ENCODE data around the gene BICD1. TPM values are rescaled to one million over a fixed set of nuclear protein-coding genes. Genes with fewer than 3 reads are reported as not detected.
A peak's percentile ranks its signal among the peaks of the same experiment; 100 is the strongest.

Gene BICD1
- polyA plus RNA-seq, 1 of the 3 experiments (the other 2 are of a cell fraction): 12.1 TPM

DNA sequence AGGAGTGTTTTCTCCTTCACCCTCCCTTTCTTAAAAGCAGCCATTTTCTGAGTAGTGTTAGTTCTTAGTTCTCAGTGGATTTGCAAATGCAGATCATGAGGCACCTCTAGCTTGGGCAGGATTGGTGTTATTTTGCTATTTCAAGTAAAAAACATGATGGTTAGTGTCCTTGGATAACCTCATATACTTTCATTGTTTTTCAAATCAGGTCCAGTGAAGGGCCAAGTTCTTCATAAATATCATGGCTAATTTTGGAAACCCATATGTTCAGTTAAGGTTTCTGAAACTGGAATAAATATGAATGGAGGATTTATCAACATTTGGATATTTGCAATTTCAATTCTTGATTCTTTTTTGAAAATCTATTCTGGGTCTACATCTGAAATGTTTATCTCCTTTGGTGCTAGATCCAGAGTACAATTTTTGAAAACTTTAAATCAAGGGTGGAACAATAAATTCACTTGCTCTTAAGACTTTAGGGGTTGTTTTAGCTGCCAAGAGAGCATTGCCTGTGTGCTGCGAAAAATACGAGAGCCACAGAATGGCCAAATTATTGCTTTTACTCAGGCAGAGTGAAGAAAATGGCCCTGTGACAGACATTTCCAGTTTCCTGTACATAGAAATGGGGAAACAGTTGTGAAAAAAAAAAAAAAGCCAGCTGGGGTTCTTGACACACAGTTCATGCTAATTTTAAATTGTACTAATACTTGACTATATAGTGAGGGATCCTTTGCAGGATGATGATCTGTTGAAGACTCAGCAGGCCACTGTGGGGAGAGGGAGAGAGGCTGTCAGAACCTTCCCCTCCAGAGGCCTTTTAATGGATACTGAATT is 104.6 kb downstream of the BICD1 start:
- Histone ChIP-seq H3K27me3 (ENCODE audit: insufficient read depth) (no peaks in the 10 kb centered on the region), H3K9me2 (no peaks in the 10 kb centered on the region), H3K4me2 (no peak overlapping the region), H3K4me1 (ENCODE audit: control insufficient read depth in 1 of 2, insufficient read depth in 2 of 2, low read depth in 1 of 2, low read length in 1 of 2) (peaks cover 0 to 6% of the 10 kb centered on the region in 2 experiments; a peak in 2 of 4 replicates), H3F3A (replicated peaks; ENCODE audit: insufficient read depth) (peaks cover 3% of the 10 kb centered on the region), H2AFZ (ENCODE audit: low read depth) (no peak overlapping the region), H3K36me3 (replicated peaks in 1 of 2; ENCODE audit: control insufficient read depth in 1 of 2, insufficient read depth in 2 of 2, low read length in 1 of 2) (peaks cover 3% of the 10 kb centered on the region in 2 experiments), H3K27ac (ENCODE audit: low read depth in 2 of 2, low read length in 1 of 2) (peak overlapping the region in 1 of 2 experiments; percentile 31; a peak in 1 of 4 replicates), H3K4me3 (ENCODE audit: low read depth in 2 of 2, low read length in 1 of 2) (no peak overlapping the region), H3K9me3 (no peaks in the 10 kb centered on the region), H3K9ac (no peak overlapping the region), H3K79me2 (ENCODE audit: insufficient read depth) (0 out of 2 replicates have a peak, but pooled peaks cover 1% of the 10 kb centered on the region), H4K20me1 (ENCODE audit: insufficient read depth) (no peaks in the 10 kb centered on the region)
- ChIA-PET POLR2A (no interaction called here), CTCF (interaction anchor here (1.3 kb wide), 1 partner anchor 11 kb away, joined by 3 read pairs; no protein-coding TSS in a partner anchor)
- no peak for TF ChIP-seq EP300 (IDR thresholded peaks at IDR 0.05; ENCODE audit: borderline replicate concordance in 1 of 2, low read depth in 1 of 2, low read length in 1 of 2)
- no peak for TF ChIP-seq TEAD4 (IDR thresholded peaks at IDR 0.05; ENCODE audit: borderline replicate concordance, insufficient read depth)
- TF ChIP-seq, protein P1, sequence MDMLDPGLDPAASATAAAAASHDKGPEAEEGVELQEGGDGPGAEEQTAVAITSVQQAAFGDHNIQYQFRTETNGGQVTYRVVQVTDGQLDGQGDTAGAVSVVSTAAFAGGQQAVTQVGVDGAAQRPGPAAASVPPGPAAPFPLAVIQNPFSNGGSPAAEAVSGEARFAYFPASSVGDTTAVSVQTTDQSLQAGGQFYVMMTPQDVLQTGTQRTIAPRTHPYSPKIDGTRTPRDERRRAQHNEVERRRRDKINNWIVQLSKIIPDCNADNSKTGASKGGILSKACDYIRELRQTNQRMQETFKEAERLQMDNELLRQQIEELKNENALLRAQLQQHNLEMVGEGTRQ (IDR thresholded peaks at IDR 0.05; ENCODE audit: borderline replicate concordance, low read depth, low read length): no peak
- TF ChIP-seq, protein P2, sequence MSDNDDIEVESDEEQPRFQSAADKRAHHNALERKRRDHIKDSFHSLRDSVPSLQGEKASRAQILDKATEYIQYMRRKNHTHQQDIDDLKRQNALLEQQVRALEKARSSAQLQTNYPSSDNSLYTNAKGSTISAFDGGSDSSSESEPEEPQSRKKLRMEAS (IDR thresholded peaks at IDR 0.05; ENCODE audit: low read depth): no peak
- peak; percentile 6 for DNase-seq
- 95% methylated on average over 2 of the region's 2 CpGs for WGBS (ENCODE audit: low lambda C conversion rate)

DNA sequence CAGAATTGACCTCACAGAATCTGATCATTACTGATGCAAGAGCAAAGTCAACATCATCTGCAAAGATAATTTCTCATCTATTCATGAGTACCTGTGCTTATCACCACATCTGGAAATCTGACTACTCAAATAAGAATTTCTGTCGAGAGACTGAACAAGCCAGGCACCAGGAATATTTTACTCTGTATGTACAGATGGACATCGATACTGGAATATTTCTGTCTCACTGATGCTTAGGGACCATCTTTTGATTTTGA is 105.2 kb downstream of the BICD1 start:
- no peaks in the 10 kb centered on the region for H3K9me2 ChIP-seq
- WGBS (ENCODE audit: low lambda C conversion rate): 36% methylated on average over 2 of the region's 2 CpGs
- H3K9me3 ChIP-seq: no peaks in the 10 kb centered on the region
- no peak for DNase-seq
- H4K20me1 ChIP-seq (ENCODE audit: insufficient read depth): no peaks in the 10 kb centered on the region
- no peaks in the 10 kb centered on the region for H3K79me2 ChIP-seq (ENCODE audit: insufficient read depth)
- H3F3A ChIP-seq (replicated peaks; ENCODE audit: insufficient read depth): peaks cover 6% of the 10 kb centered on the region
- no peak overlapping the region for H3K4me2 ChIP-seq
- H3K36me3 ChIP-seq (replicated peaks in 1 of 2; ENCODE audit: control insufficient read depth in 1 of 2, insufficient read depth in 2 of 2, low read length in 1 of 2): peaks cover 6 to 7% of the 10 kb centered on the region in 2 experiments
- no peaks in the 10 kb centered on the region for H3K27me3 ChIP-seq (ENCODE audit: insufficient read depth)
- H2AFZ ChIP-seq (ENCODE audit: low read depth): no peak overlapping the region
- no peak overlapping the region for H3K4me3 ChIP-seq (ENCODE audit: low read depth in 2 of 2, low read length in 1 of 2)
- H3K9ac ChIP-seq: no peak overlapping the region
- H3K27ac ChIP-seq (ENCODE audit: low read depth in 2 of 2, low read length in 1 of 2): no peak overlapping the region
- TF ChIP-seq GATA2 (CRISPR knock-in tag; IDR thresholded peaks at IDR 0.05): peak; percentile 62
- TF ChIP-seq, protein P3, sequence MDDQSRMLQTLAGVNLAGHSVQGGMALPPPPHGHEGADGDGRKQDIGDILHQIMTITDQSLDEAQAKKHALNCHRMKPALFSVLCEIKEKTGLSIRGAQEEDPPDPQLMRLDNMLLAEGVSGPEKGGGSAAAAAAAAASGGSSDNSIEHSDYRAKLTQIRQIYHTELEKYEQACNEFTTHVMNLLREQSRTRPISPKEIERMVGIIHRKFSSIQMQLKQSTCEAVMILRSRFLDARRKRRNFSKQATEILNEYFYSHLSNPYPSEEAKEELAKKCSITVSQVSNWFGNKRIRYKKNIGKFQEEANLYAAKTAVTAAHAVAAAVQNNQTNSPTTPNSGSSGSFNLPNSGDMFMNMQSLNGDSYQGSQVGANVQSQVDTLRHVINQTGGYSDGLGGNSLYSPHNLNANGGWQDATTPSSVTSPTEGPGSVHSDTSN (IDR thresholded peaks at IDR 0.05): peak; percentile 24; the same call in 1 of the 2 replicates
- no peak for TF ChIP-seq TAF1 (IDR thresholded peaks at IDR 0.05; ENCODE audit: borderline replicate concordance, low read depth, low read length)
- POLR2A ChIA-PET: no interaction called here
- H3K4me1 ChIP-seq (ENCODE audit: control insufficient read depth in 1 of 2, insufficient read depth in 2 of 2, low read depth in 1 of 2, low read length in 1 of 2): peaks cover 0 to 6% of the 10 kb centered on the region in 2 experiments; a peak in 2 of 4 replicates
- CTCF ChIA-PET: no interaction called here
